Testis (tissue), 3 donors: Measurements from ENCODE around the gene ASCC2. TPM values are rescaled to one million over a fixed set of nuclear protein-coding genes. Genes with fewer than 3 reads are reported as not detected.
"Not testable (repeated sequence)": the region's sequence is repeated elsewhere in the genome, so short reads cannot be mapped to it uniquely, and the experiment has no call there.

ENCODE experiments used
- DNase-seq: peaks from one replicate; pipeline ENCODE4 v3.0.0-alpha.2; 2019
- H3K27ac ChIP-seq, 2 donors: fragments of 200-600 bp; sonication (generic); one replicate each; pipeline ENCODE4 v1.5.1; 2019
- H3K27me3 ChIP-seq: fragments of 200-600 bp; sonication (generic); one replicate; pipeline ENCODE4 v1.5.1; 2019
- H3K36me3 ChIP-seq: fragments of 200-600 bp; sonication (generic); one replicate; pipeline ENCODE4 v1.5.1; 2017; ENCODE audit warnings: low read depth; ENCODE audit errors: missing control alignments
- H3K4me1 ChIP-seq: fragments of 200-600 bp; sonication (generic); one replicate; pipeline ENCODE4 v1.5.1; 2019
- H3K4me3 ChIP-seq, 2 donors: fragments of 200-600 bp; sonication (generic); one replicate each; pipeline ENCODE4 v1.5.1; 2017 to 2019
- H3K9me3 ChIP-seq: fragments of 200-600 bp; sonication (generic); one replicate; pipeline ENCODE4 v1.5.1; 2017
- POLR2A ChIP-seq: fragments of 450-650 bp; IDR thresholded peaks from one replicate; pipeline ENCODE4 v1.6.1; 2017; ENCODE audit warnings: antibody characterized with exemption, mild to moderate bottlenecking, moderate library complexity
- WGBS, 2 donors: methylation state at CpG; one replicate each; pipeline ENCODE4 v1.1.5; 2018; 5-methylcytosine and 5-hydroxymethylcytosine counted together
- intact Hi-C: fragments of 100-400 bp; cut with DNase I; formaldehyde crosslinking; loops from one replicate; pipeline ENCODE4 v1.15.1; 2023; ENCODE audit warnings: low total_unique reads
- polyA plus RNA-seq: library from polyadenylated mRNA; stranded (reverse); fragments of 350-450 nt; fragmentation: Illumina TruSeq; extraction: RNeasy Lipid Tissue Mini Kit (QIAGEN cat#74804); gene quantifications from one replicate; pipeline ENCODE4 v1.2.3, GENCODE V29; 2014; ENCODE audit warnings: low read depth, low replicate concordance; ENCODE audit not compliant: insufficient read depth
- total RNA-seq, 2 donors: library from RNA; depleted of rRNA; stranded (reverse); fragments of >200 nt; gene quantifications; one replicate each; pipeline ENCODE4 v1.2.3, GENCODE V29; 2016
- TF ChIP-seq, protein P1 (sequence below), 3 experiments: fragments of 450-650 bp in 2 of 3; fragments of 200-600 bp in 1 of 3; sonication (generic) in 1 of 3; IDR thresholded peaks; one replicate each; pipeline ENCODE4 v1.5.1; 2016 to 2019; ENCODE audit warnings: antibody characterized with exemption in 3 of 3, mild to moderate bottlenecking in 2 of 3, moderate library complexity in 1 of 3

Gene ASCC2
- total and polyA plus RNA-seq, 3 donors from 2014 or later: 91.5 to 108 (median 93.8) TPM

DNA sequence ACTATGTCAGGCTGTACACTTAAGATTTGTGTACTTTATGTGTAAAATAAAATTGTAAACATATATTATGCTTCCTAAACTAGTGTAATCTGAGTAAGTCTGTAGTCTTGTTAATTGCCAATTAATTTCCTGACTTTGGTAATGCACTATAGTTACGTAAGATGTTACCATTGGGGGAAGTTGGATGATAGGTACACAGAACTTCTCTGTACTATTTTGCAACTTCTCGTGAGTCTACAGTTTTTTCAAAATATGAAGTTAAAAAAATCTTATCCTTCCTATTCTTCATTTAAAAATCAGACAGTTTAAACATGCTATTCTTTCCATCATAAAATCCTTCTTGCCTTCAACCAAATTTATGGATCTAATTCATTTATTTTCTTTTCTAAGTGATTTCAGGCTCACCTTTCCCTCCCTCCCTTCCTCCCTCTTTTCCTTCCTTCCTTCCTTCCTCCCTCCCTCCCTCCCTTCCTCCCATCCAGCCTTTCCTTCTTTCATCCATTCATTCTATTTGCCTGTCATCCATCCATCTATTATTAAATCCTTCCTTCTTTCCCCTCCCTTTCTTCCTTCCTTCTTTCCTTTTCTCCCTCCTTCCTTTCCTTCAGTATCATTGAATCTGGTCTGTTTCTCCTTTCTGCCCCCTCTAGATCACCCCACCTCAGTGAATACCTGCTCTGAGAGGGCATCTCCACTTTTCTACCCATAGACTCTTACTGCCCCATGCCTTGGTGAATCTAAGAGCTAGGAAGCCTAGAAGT, 22.1 kb upstream of the ASCC2 start:
- TF ChIP-seq, protein P1, sequence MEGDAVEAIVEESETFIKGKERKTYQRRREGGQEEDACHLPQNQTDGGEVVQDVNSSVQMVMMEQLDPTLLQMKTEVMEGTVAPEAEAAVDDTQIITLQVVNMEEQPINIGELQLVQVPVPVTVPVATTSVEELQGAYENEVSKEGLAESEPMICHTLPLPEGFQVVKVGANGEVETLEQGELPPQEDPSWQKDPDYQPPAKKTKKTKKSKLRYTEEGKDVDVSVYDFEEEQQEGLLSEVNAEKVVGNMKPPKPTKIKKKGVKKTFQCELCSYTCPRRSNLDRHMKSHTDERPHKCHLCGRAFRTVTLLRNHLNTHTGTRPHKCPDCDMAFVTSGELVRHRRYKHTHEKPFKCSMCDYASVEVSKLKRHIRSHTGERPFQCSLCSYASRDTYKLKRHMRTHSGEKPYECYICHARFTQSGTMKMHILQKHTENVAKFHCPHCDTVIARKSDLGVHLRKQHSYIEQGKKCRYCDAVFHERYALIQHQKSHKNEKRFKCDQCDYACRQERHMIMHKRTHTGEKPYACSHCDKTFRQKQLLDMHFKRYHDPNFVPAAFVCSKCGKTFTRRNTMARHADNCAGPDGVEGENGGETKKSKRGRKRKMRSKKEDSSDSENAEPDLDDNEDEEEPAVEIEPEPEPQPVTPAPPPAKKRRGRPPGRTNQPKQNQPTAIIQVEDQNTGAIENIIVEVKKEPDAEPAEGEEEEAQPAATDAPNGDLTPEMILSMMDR (IDR thresholded peaks at IDR 0.05): no peak
- TF ChIP-seq POLR2A: no peak
- intact Hi-C loops: no loop called here
- no peak overlapping the region for H3K4me3 ChIP-seq
- no peaks in the 10 kb centered on the region for H3K36me3 ChIP-seq
- no peak overlapping the region for H3K27ac ChIP-seq
- WGBS, 2 donors: 59 to 74% methylated on average over 2 of the region's 2 CpGs
- H3K9me3 ChIP-seq: no peaks in the 10 kb centered on the region
- DNase-seq: no peak
- H3K27me3 ChIP-seq: no peaks in the 10 kb centered on the region
- H3K4me1 ChIP-seq: no peaks in the 10 kb centered on the region

DNA sequence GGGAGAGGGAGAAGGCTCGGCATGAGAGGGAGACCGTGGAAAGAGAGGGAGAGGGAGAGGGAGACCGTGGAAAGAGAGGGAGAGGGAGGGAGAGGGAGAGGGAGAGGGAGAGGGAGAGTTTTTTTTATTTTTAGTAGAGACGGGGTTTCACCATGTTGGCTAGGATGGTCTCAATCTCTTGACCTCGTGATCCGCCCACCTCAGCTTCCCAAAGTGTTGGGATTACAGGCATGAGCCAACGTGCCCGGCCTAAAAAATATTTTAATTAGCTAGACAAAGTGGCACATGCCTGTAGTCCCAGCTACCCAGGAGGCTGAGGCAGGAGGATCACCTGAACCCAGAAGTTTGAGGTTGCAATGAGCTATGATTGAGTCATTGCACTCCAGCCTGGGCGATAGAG, 21.0 kb upstream of the ASCC2 start:
- H3K4me1 ChIP-seq, H3K27ac ChIP-seq, DNase-seq, intact Hi-C loops, H3K27me3 ChIP-seq, H3K4me3 ChIP-seq, H3K36me3 ChIP-seq, H3K9me3 ChIP-seq: not testable (repeated sequence)
- WGBS, 2 donors: 68 to 70% methylated on average over 9 of the region's 9 CpGs

DNA sequence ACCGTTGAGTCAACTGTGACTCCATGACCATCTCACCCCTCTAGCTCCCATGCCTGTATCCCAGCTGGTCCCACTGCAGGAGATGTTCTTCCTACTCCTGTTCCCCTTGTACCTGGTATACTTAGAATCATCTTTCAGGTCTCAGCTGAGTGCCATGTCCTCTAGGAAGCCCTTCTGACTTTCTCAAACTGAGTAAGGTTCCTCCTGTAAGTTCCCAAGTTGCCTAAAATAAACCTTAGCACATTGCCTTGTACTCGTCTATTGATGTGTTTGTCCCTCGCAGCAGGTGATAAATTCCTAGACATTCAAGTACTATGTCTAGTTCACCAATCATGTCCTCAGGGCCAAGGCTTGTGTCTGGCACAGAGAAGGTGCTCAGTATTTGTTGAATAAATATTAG, 18.4 kb upstream of the ASCC2 start:
- Histone ChIP-seq H3K27ac (no peak overlapping the region), H3K4me3 (no peak overlapping the region), H3K27me3 (no peaks in the 10 kb centered on the region), H3K36me3 (no peaks in the 10 kb centered on the region), H3K9me3 (no peaks in the 10 kb centered on the region), H3K4me1 (no peaks in the 10 kb centered on the region)
- intact Hi-C loops: no loop called here
- DNase-seq: no peak
- WGBS, 2 donors: 68 to 69% methylated on average over 3 of the region's 3 CpGs
- TF ChIP-seq, protein P1 (IDR thresholded peaks at IDR 0.05): no peak
- TF ChIP-seq POLR2A: no peak

DNA sequence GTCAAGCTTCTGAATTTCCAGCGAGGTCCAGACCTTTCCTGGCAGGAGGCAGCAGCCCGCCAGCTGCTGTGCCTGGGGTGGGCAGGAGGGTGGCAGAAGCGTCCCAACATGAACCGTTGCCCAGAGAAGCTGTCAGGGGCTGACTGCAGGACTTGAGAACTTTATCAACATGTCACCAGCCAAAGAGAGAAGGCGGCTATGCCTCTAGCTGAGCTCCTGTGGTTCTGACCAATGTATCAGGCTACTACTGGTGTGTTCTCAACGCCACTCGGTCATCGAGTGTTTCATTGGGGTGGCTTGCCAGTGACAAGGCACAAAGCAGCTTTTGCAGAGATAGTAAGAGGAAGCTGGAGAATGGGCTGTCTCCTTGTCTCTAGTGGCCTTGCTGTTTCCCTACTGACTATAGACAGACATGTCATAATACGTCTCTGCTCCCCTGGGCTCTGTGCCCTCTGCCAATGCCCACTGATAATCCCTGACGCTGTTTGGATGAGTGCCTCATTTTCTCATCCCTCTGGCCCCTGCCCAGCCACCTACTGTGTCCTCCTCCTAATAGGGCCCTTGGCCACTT, 17.6 kb upstream of the ASCC2 start:
- intact Hi-C loops: no loop called here
- 45 to 64% methylated on average over 4 to 10 of the region's 10 CpGs for WGBS, 2 donors
- no peak overlapping the region for H3K4me3 ChIP-seq
- no peak overlapping the region for H3K27ac ChIP-seq
- H3K4me1 ChIP-seq: no peaks in the 10 kb centered on the region
- no peaks in the 10 kb centered on the region for H3K9me3 ChIP-seq
- H3K36me3 ChIP-seq: no peaks in the 10 kb centered on the region
- DNase-seq: peak; percentile 46
- no peak for TF ChIP-seq POLR2A
- TF ChIP-seq, protein P1 (IDR thresholded peaks at IDR 0.05): no peak
- no peaks in the 10 kb centered on the region for H3K27me3 ChIP-seq

DNA sequence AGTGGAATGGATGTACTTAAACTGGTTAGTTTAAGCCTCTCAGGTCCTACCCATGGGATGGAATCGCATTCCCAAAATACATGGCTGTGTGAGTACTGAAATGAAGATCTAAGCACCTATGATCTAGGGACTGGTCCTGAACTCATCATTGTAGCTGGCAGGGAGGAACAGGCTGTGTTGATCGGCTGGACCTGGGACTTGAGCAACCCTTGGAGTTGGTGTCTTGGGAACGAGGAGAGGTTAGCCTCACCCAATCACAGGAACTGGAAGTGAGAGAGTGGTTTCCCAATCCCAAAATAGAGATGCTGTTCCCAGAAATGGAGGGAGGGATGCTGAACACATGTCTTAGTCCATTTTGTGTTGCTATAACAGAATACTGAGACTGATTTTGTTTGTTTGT, 16.4 kb upstream of the ASCC2 start:
- no peaks in the 10 kb centered on the region for H3K4me1 ChIP-seq
- WGBS, 2 donors: 82 to 86% methylated on average over 3 of the region's 3 CpGs
- DNase-seq: no peak
- no peak overlapping the region for H3K27ac ChIP-seq
- intact Hi-C loops: no loop called here
- no peaks in the 10 kb centered on the region for H3K36me3 ChIP-seq
- H3K27me3 ChIP-seq: no peaks in the 10 kb centered on the region
- H3K9me3 ChIP-seq: no peaks in the 10 kb centered on the region
- H3K4me3 ChIP-seq: no peak overlapping the region
- no peak for TF ChIP-seq POLR2A
- TF ChIP-seq, protein P1 (IDR thresholded peaks at IDR 0.05): no peak
